ENCODE measurements around the gene GPA33. TPM values are rescaled to one million over a fixed set of nuclear protein-coding genes. Genes with fewer than 3 reads are reported as not detected.

The GPA33 gene
- total RNA-seq, 1 experiment from 2014 or later = not detected

DNA sequence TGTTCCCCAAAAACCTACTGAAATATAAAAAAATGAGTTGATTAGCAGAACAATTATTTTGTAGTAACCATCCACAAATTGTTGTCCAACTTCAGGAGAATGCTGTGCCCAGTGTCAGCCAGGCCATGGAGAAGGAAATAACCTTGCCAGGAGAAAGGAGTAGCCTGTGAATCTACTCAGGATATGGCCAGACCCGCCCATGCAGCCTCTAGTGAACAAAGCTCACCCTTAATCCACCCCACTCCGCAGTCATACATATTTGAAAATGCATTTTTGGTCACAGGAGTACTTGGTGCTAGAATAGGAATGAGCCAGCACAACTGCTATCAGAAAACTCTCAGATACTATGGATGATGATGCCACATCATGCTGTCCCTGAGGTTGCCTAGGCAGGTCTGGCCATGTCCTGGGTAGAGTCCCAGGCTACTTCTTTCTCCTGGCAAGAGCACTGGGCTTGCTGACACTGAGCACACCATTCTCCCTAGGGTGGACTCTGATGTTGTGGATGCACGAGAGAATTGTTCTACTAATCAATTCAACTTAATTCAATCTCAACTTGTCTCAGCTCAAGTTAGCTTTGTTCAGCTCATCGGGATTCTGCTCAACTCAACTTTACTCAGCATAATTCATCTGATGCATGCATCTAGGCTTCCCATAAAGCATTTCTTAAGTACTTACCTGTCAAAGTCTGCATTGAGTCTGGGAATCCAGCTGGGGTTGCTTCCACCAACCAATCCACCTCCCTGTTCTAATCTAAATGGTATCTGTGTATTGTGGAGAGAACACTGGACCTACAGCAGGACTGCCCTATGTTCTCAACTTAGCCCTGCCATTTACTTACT is 21.9 kb upstream of the GPA33 start:
- intact Hi-C loops (cut with micrococcal nuclease; ENCODE audit: unreplicated experiment) = no loop called here
- no peaks in the 10 kb centered on the region for H3K9me2 ChIP-seq (ENCODE audit: insufficient read depth)
- no peaks in the 10 kb centered on the region for H3K27me3 ChIP-seq (ENCODE audit: insufficient read depth, low read depth)
- BruUV-seq (replicated peaks) = no TSS peak
- CTCF ChIA-PET = interaction anchor here (0.5 kb wide), 1 partner anchor 525 kb away, joined by 3 read pairs; no protein-coding TSS in a partner anchor
- TF ChIP-seq, protein P1, sequence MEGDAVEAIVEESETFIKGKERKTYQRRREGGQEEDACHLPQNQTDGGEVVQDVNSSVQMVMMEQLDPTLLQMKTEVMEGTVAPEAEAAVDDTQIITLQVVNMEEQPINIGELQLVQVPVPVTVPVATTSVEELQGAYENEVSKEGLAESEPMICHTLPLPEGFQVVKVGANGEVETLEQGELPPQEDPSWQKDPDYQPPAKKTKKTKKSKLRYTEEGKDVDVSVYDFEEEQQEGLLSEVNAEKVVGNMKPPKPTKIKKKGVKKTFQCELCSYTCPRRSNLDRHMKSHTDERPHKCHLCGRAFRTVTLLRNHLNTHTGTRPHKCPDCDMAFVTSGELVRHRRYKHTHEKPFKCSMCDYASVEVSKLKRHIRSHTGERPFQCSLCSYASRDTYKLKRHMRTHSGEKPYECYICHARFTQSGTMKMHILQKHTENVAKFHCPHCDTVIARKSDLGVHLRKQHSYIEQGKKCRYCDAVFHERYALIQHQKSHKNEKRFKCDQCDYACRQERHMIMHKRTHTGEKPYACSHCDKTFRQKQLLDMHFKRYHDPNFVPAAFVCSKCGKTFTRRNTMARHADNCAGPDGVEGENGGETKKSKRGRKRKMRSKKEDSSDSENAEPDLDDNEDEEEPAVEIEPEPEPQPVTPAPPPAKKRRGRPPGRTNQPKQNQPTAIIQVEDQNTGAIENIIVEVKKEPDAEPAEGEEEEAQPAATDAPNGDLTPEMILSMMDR (conservative IDR thresholded peaks at IDR 0.05) = no peak
- no peak for TF ChIP-seq EZH2 (IDR thresholded peaks at IDR 0.05; ENCODE audit: low read depth)
- no peak for DNase-seq
- no peaks in the 10 kb centered on the region for H4K20me1 ChIP-seq (ENCODE audit: insufficient read depth)
- H3K27ac ChIP-seq = no peak overlapping the region
- H2AFZ ChIP-seq = no peak overlapping the region
- POLR2A ChIA-PET (ENCODE audit: unreplicated experiment) = no interaction called here
- H3K4me2 ChIP-seq = no peak overlapping the region
- no peaks in the 10 kb centered on the region for H3K79me2 ChIP-seq (ENCODE audit: low read depth)
- no peak overlapping the region for H3K4me3 ChIP-seq
- no peaks in the 10 kb centered on the region for H3K36me3 ChIP-seq (ENCODE audit: low read depth)
- H3K4me1 ChIP-seq (replicated peaks; ENCODE audit: insufficient read depth) = peaks cover 36% of the 10 kb centered on the region
- H3K9me3 ChIP-seq (ENCODE audit: insufficient read depth, low read depth) = peaks cover 3% of the 10 kb centered on the region; the same call in 1 of the 2 replicates
- H3F3A ChIP-seq (ENCODE audit: insufficient read depth, low read depth) = peaks cover 27% of the 10 kb centered on the region

DNA sequence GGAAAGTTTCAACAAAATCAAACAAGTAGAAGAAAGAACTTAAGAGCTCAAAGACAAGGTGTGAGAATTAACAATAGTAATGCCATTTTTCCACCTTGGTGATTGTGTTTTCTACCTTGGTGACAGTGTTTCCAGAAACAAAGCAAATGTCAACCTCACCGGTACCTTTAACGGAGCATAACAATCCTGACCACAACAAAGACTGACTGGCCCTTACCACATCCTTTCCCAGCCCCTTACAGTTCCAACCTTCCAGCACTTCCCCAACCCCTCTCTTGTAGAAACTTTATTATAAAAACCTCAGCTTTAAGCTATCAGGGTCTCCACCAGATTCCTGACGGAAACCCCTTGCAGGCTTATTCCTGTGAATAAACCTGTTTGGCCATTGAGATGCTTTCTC is 20.4 kb upstream of the GPA33 start:
- TF ChIP-seq EZH2 (IDR thresholded peaks at IDR 0.05; ENCODE audit: low read depth) = no peak
- TF ChIP-seq, protein P1 (conservative IDR thresholded peaks at IDR 0.05) = no peak
- no peaks in the 10 kb centered on the region for H3K79me2 ChIP-seq (ENCODE audit: low read depth)
- CTCF ChIA-PET = no interaction called here

DNA sequence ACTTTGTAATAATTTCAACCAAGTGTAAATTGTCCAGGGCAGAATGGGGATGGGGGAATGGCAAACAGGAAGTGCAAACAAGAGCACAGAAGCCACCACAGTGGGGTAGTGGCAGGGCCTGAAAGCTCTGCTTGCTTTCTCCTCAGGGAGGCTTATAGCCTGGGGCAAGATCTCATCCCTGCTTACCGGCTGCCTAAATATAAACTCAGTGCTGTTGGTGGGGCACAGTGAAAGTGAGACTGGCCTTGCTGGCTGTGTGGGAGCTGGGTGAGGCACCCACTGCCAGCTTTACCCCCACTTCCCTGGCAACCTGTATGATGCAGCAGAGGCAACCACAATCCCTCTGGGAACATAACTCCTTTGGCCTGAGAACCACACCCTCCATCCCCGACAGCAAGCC is 18.9 kb upstream of the GPA33 start:
- ChIA-PET POLR2A (ENCODE audit: unreplicated experiment) (interaction anchor here (0.5 to 1.2 kb wide), 4 partner anchors 26 to 111 kb away, joined by 4 to 14 read pairs (median 11); partner anchors contain the start of gene POU2F1), CTCF (interaction anchor here (1.8 kb wide), 1 partner anchor 111 kb away, joined by 12 read pairs; the partner anchor contains the start of gene POU2F1)
- BruUV-seq (replicated peaks) = no TSS peak
- Histone ChIP-seq H3K9me2 (ENCODE audit: insufficient read depth) (no peaks in the 10 kb centered on the region), H4K20me1 (ENCODE audit: insufficient read depth) (no peaks in the 10 kb centered on the region), H3K36me3 (ENCODE audit: low read depth) (no peaks in the 10 kb centered on the region), H3F3A (ENCODE audit: insufficient read depth, low read depth) (peaks cover 31% of the 10 kb centered on the region), H3K4me3 (0 out of 2 replicates have a peak overlapping the region, but pooled peaks have one; percentile 17), H3K4me1 (replicated peaks; ENCODE audit: insufficient read depth) (peaks cover 60% of the 10 kb centered on the region), H3K27me3 (ENCODE audit: insufficient read depth, low read depth) (no peaks in the 10 kb centered on the region), H3K79me2 (ENCODE audit: low read depth) (no peaks in the 10 kb centered on the region), H3K4me2 (peak overlapping the region; percentile 68), H3K9me3 (ENCODE audit: insufficient read depth, low read depth) (0 out of 2 replicates have a peak, but pooled peaks cover 3% of the 10 kb centered on the region), H2AFZ (peak overlapping the region; percentile 24; the same call in 1 of the 2 replicates), H3K27ac (peak overlapping the region; percentile 87)
- intact Hi-C loops (cut with micrococcal nuclease; ENCODE audit: unreplicated experiment) = loop anchor here (2.0 to 5.0 kb wide), 2 partner anchors 14 to 42 kb away; partner anchors contain the start of gene STYXL2
- peak; percentile 75 to 81 for DNase-seq
- TF ChIP-seq, protein P1 (conservative IDR thresholded peaks at IDR 0.05) = no peak
- TF ChIP-seq EZH2 (IDR thresholded peaks at IDR 0.05; ENCODE audit: low read depth) = no peak

More for the DNA sequence above, 20.4 kb upstream of the GPA33 start:
- no peaks in the 10 kb centered on the region for H3K9me2 ChIP-seq (ENCODE audit: insufficient read depth)
- H4K20me1 ChIP-seq (ENCODE audit: insufficient read depth) = no peaks in the 10 kb centered on the region
- DNase-seq = no peak
- no peaks in the 10 kb centered on the region for H3K36me3 ChIP-seq (ENCODE audit: low read depth)
- H3K4me2 ChIP-seq = no peak overlapping the region
- no TSS peak for BruUV-seq (replicated peaks)
- peak overlapping the region; percentile 87 for H3K27ac ChIP-seq
- H3K4me1 ChIP-seq (replicated peaks; ENCODE audit: insufficient read depth) = peaks cover 48% of the 10 kb centered on the region
- 0 out of 2 replicates have a peak, but pooled peaks cover 3% of the 10 kb centered on the region for H3K9me3 ChIP-seq (ENCODE audit: insufficient read depth, low read depth)
- no peak overlapping the region for H3K4me3 ChIP-seq
- intact Hi-C loops (cut with micrococcal nuclease; ENCODE audit: unreplicated experiment) = no loop called here
- no peaks in the 10 kb centered on the region for H3K27me3 ChIP-seq (ENCODE audit: insufficient read depth, low read depth)
- no peak overlapping the region for H2AFZ ChIP-seq
- peaks cover 27% of the 10 kb centered on the region for H3F3A ChIP-seq (ENCODE audit: insufficient read depth, low read depth)
- POLR2A ChIA-PET (ENCODE audit: unreplicated experiment) = no interaction called here
